ENCODE results near the gene HDLBP. TPM values are rescaled to one million over a fixed set of nuclear protein-coding genes. Genes with fewer than 3 reads are reported as not detected.

The HDLBP gene
- total and polyA plus RNA-seq, 2 experiments from 2014 or later = 389 to 437 TPM

- Histone ChIP-seq H3K4me3 (no peak overlapping the region), H3K9me3 (ENCODE audit: low read depth) (no peaks in the 10 kb centered on the region), H4K20me1 (ENCODE audit: insufficient read depth, poor library complexity, severe bottlenecking) (no peaks in the 10 kb centered on the region), H3K79me2 (no peaks in the 10 kb centered on the region), H3K27ac (no peak overlapping the region), H2AFZ (no peak overlapping the region), H3K27me3 (no peaks in the 10 kb centered on the region), H3K36me3 (replicated peaks; ENCODE audit: insufficient read depth, low read depth) (no peaks in the 10 kb centered on the region), H3K9me2 (replicated peaks; ENCODE audit: insufficient read depth) (no peaks in the 10 kb centered on the region), H3K4me1 (ENCODE audit: insufficient read depth) (peaks cover 4% of the 10 kb centered on the region), H3K4me2 (no peak overlapping the region)
- WGBS (ENCODE audit: low lambda C conversion rate, missing lambda C conversion rate) = 55% methylated on average over 2 of the region's 14 CpGs
- DNase-seq (ENCODE audit: low spot score) = no peak
- TF ChIP-seq, protein P1, sequence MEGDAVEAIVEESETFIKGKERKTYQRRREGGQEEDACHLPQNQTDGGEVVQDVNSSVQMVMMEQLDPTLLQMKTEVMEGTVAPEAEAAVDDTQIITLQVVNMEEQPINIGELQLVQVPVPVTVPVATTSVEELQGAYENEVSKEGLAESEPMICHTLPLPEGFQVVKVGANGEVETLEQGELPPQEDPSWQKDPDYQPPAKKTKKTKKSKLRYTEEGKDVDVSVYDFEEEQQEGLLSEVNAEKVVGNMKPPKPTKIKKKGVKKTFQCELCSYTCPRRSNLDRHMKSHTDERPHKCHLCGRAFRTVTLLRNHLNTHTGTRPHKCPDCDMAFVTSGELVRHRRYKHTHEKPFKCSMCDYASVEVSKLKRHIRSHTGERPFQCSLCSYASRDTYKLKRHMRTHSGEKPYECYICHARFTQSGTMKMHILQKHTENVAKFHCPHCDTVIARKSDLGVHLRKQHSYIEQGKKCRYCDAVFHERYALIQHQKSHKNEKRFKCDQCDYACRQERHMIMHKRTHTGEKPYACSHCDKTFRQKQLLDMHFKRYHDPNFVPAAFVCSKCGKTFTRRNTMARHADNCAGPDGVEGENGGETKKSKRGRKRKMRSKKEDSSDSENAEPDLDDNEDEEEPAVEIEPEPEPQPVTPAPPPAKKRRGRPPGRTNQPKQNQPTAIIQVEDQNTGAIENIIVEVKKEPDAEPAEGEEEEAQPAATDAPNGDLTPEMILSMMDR (IDR thresholded peaks at IDR 0.05; ENCODE audit: poor library complexity) = no peak
- TF ChIP-seq EZH2phosphoT487 (IDR thresholded peaks at IDR 0.05; ENCODE audit: low read depth, severe bottlenecking, unreplicated experiment) = no peak
- no peak for TF ChIP-seq EZH2 (IDR thresholded peaks at IDR 0.05; ENCODE audit: borderline replicate concordance)
These were observed 124.4 kb downstream of the HDLBP start for GRCh38 chr2:241191081-241191480.

GRCh38 chr2:241190291-241190981, 125.0 kb downstream of the HDLBP start:
- no peaks in the 10 kb centered on the region for H3K36me3 ChIP-seq (replicated peaks; ENCODE audit: insufficient read depth, low read depth)
- 88% methylated on average over 19 of the region's 19 CpGs for WGBS (ENCODE audit: low lambda C conversion rate, missing lambda C conversion rate)
- TF ChIP-seq, protein P1 (IDR thresholded peaks at IDR 0.05; ENCODE audit: poor library complexity) = no peak
- TF ChIP-seq EZH2phosphoT487 (IDR thresholded peaks at IDR 0.05; ENCODE audit: low read depth, severe bottlenecking, unreplicated experiment) (no peak), EZH2 (IDR thresholded peaks at IDR 0.05; ENCODE audit: borderline replicate concordance) (no peak)
- no peaks in the 10 kb centered on the region for H3K27me3 ChIP-seq
- no peak overlapping the region for H3K27ac ChIP-seq
- H2AFZ ChIP-seq = no peak overlapping the region
- no peak overlapping the region for H3K4me2 ChIP-seq
- H4K20me1 ChIP-seq (ENCODE audit: insufficient read depth, poor library complexity, severe bottlenecking) = no peaks in the 10 kb centered on the region
- no peaks in the 10 kb centered on the region for H3K9me3 ChIP-seq (ENCODE audit: low read depth)
- H3K4me1 ChIP-seq (ENCODE audit: insufficient read depth) = peaks cover 4% of the 10 kb centered on the region
- no peaks in the 10 kb centered on the region for H3K79me2 ChIP-seq
- DNase-seq (ENCODE audit: low spot score) = no peak
- H3K4me3 ChIP-seq = no peak overlapping the region
- H3K9me2 ChIP-seq (replicated peaks; ENCODE audit: insufficient read depth) = no peaks in the 10 kb centered on the region

DNA sequence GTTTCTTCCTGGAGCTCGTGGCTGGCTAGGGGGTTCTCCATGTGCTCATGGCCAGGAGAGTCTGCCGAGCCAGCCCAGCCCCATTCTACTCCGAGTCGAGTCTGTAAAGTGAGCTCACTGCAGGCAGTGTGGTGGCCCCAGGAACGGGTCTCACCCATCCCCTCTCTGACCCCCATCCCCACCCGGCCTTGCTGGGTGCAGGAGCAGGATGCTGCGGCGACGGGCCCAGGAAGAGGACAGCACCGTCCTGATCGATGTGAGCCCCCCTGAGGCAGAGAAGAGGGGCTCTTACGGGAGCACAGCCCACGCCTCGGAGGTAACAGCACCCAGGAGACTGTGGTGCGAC, 125.6 kb downstream of the HDLBP start:
- H3K9me3 ChIP-seq (ENCODE audit: low read depth) = no peaks in the 10 kb centered on the region

More for the DNA sequence above, 125.6 kb downstream of the HDLBP start:
- Histone ChIP-seq H3K9me2 (replicated peaks; ENCODE audit: insufficient read depth) (no peaks in the 10 kb centered on the region), H2AFZ (no peak overlapping the region), H3K79me2 (no peaks in the 10 kb centered on the region), H3K4me3 (no peak overlapping the region), H3K4me2 (no peak overlapping the region), H4K20me1 (ENCODE audit: insufficient read depth, poor library complexity, severe bottlenecking) (no peaks in the 10 kb centered on the region), H3K36me3 (replicated peaks; ENCODE audit: insufficient read depth, low read depth) (no peaks in the 10 kb centered on the region), H3K27me3 (no peaks in the 10 kb centered on the region), H3K27ac (no peak overlapping the region), H3K4me1 (ENCODE audit: insufficient read depth) (peaks cover 4% of the 10 kb centered on the region)
- no peak for TF ChIP-seq EZH2 (IDR thresholded peaks at IDR 0.05; ENCODE audit: borderline replicate concordance)
- no peak for TF ChIP-seq EZH2phosphoT487 (IDR thresholded peaks at IDR 0.05; ENCODE audit: low read depth, severe bottlenecking, unreplicated experiment)
- TF ChIP-seq, protein P1 (IDR thresholded peaks at IDR 0.05; ENCODE audit: poor library complexity) = no peak
- no peak for DNase-seq (ENCODE audit: low spot score)
- 89% methylated on average over 13 of the region's 15 CpGs for WGBS (ENCODE audit: low lambda C conversion rate, missing lambda C conversion rate)
